ENCODE data around the gene NXNL2. TPM values are rescaled to one million over a fixed set of nuclear protein-coding genes. Genes with fewer than 3 reads are reported as not detected.

Gene NXNL2
- total RNA-seq, 4 donors from 2014 or later = not detected

GRCh38 chr9:88571419-88571818 lies 36.4 kb downstream of the NXNL2 start:
- no peak for TF ChIP-seq CTCF (IDR thresholded peaks at IDR 0.05; ENCODE audit: low read depth)

- TF ChIP-seq CTCF (IDR thresholded peaks at IDR 0.05; ENCODE audit: low read depth) = no peak
Observed at GRCh38 chr9:88572684-88573083, 37.7 kb downstream of the NXNL2 start.

- TF ChIP-seq CTCF (IDR thresholded peaks at IDR 0.05; ENCODE audit: low read depth) = no peak
Observed at GRCh38 chr9:88574953-88575352, 40.0 kb downstream of the NXNL2 start.

GRCh38 chr9:88577256-88578120 lies 42.5 kb downstream of the NXNL2 start:
- no peak for TF ChIP-seq CTCF (IDR thresholded peaks at IDR 0.05; ENCODE audit: low read depth)

GRCh38 chr9:88578121-88579049 lies 43.4 kb downstream of the NXNL2 start:
- no peak for TF ChIP-seq CTCF (IDR thresholded peaks at IDR 0.05; ENCODE audit: low read depth)

GRCh38 chr9:88579050-88579715 lies 44.2 kb downstream of the NXNL2 start:
- no peak for TF ChIP-seq CTCF (IDR thresholded peaks at IDR 0.05; ENCODE audit: low read depth)
